Stimulated activated CD8-positive, alpha-beta memory T cell treated with anti-CD3 and anti-CD28 coated beads, Interleukin-4, amount 100 ng/mL, for 24 hours (primary cell): ENCODE data around the gene SNURF.
"Not testable (repeated sequence)": the region's sequence is repeated elsewhere in the genome, so short reads cannot be mapped to it uniquely, and the experiment has no call there.

Experiments used
- DNase-seq: peaks from one replicate; pipeline ENCODE4 v3.0.0-alpha.2; 2020; ENCODE audit warnings: low read depth

The SNURF gene

GRCh38 chr15:24971052-24971451 is 16.3 kb downstream of the SNURF start:
- DNase-seq, result no peak

GRCh38 chr15:24971772-24972171 is 17.0 kb downstream of the SNURF start:
- no peak for DNase-seq

GRCh38 chr15:24972707-24973106 is 17.9 kb downstream of the SNURF start:
- DNase-seq, result not testable (repeated sequence)

GRCh38 chr15:24976932-24977331 is 22.1 kb downstream of the SNURF start:
- DNase-seq, result no peak

GRCh38 chr15:24977686-24978085 is 22.9 kb downstream of the SNURF start:
- no peak for DNase-seq

GRCh38 chr15:24985224-24985623 is 30.4 kb downstream of the SNURF start:
- DNase-seq, result no peak

GRCh38 chr15:24986653-24987052 is 31.9 kb downstream of the SNURF start:
- no peak for DNase-seq
